HCT116 (cell line): Measurements from ENCODE around the gene IFNL3. TPM values are rescaled to one million over a fixed set of nuclear protein-coding genes. Genes with fewer than 3 reads are reported as not detected.

Source experiments
- ATAC-seq: fragments of 200-7000 bp; cut with Tn5 transposase; 2 replicates; pipeline ENCODE4 v1.9.1; 2020; ENCODE audit warnings: mild to moderate bottlenecking, moderate library complexity
- BruUV-seq: library from RNA; stranded (reverse); fragments of 400-500 nt; replicated peaks from 2 replicates; lab custom pipeline; 2021; lab: Mats Ljungman, UMichigan
- CTCF ChIA-PET: fragments of 300-600 bp; sonication (Branson Sonifier 250); formaldehyde crosslinking; loops from one replicate; lab custom pipeline; 2021; ENCODE audit warnings: antibody characterized with exemption; lab: Charles Lee
- POLR2A ChIA-PET: fragments of 300-600, 350-600 bp; sonication (Branson Sonifier 250); formaldehyde crosslinking; loops from one replicate; lab custom pipeline; 2021; ENCODE audit warnings: antibody characterized with exemption; lab: Charles Lee
- RAD21 ChIA-PET, 2 experiments: fragments of 300-600 bp; sonication (Branson Sonifier 250); formaldehyde crosslinking; loops; one replicate each; lab custom pipeline; 2023; ENCODE audit warnings: low total read pairs in 2 of 2; ENCODE audit not compliant: uncharacterized antibody in 2 of 2, unreplicated experiment in 2 of 2, low non-redundant PET in 1 of 2; lab: Charles Lee
- DNase-seq: peaks from one replicate; pipeline ENCODE4 v3.0.0-alpha.2; 2010; ENCODE audit warnings: low read depth, low spot score
- H2AFZ ChIP-seq: fragments of 200-600 bp; shearing (Covaris generic), sonication (generic); 2 replicates; pipeline ENCODE4 v1.6.1; 2017; ENCODE audit warnings: low read depth, mixed run types, mixed read lengths, antibody characterized with exemption, low read length; ENCODE audit not compliant: poor library complexity, severe bottlenecking
- H3K27ac ChIP-seq: 2 replicates; pipeline ENCODE4 v1.5.1; 2012; ENCODE audit warnings: low read depth, low read length
- H3K27me3 ChIP-seq: fragments of 200-600 bp; sonication (generic); 2 replicates; pipeline ENCODE4 v1.6.1; 2016; ENCODE audit warnings: mixed run types, low read length, mixed read lengths; ENCODE audit not compliant: insufficient read depth
- H3K36me3 ChIP-seq, 2 experiments: fragments of 200-500 bp in 1 of 2; fragments of 200-600 bp in 1 of 2; sonication (Bioruptor generic) in 1 of 2; sonication (generic) in 1 of 2; 2 replicates each; pipeline versions ENCODE4 v1.5.1 to v1.6.1; 2014 to 2016; ENCODE audit warnings: low read length in 2 of 2, inconsistent platforms in 1 of 2, mixed read lengths in 1 of 2, mixed run types in 1 of 2; ENCODE audit not compliant: insufficient read depth in 2 of 2, control insufficient read depth in 1 of 2
- H3K4me1 ChIP-seq, 2 experiments: fragments of 200-600 bp in 1 of 2; sonication (generic) in 1 of 2; 2 replicates each; pipeline versions ENCODE4 v1.5.1 to v1.6.1; 2012 to 2017; ENCODE audit warnings: low read length in 2 of 2, inconsistent platforms in 1 of 2, mild to moderate bottlenecking in 1 of 2, mixed read lengths in 1 of 2, mixed run types in 1 of 2, moderate library complexity in 1 of 2; ENCODE audit not compliant: insufficient read depth in 2 of 2, control insufficient read depth in 1 of 2
- H3K4me2 ChIP-seq: fragments of 200-600 bp; sonication (generic); 2 replicates; pipeline ENCODE4 v1.6.1; 2017; ENCODE audit warnings: mixed run types, low read length, mixed read lengths
- H3K4me3 ChIP-seq, 2 experiments: fragments of 200-600 bp in 1 of 2; sonication (generic) in 1 of 2; replicated peaks in 1 of 2; 2 replicates each; pipeline ENCODE4 v1.5.1; 2011 to 2016; ENCODE audit warnings: low read length in 2 of 2, control low read depth in 1 of 2, low read depth in 1 of 2, mild to moderate bottlenecking in 1 of 2, mixed read lengths in 1 of 2, mixed run types in 1 of 2
- H3K79me2 ChIP-seq: fragments of 200-600 bp; sonication (generic); 2 replicates; pipeline ENCODE4 v1.6.1; 2017; ENCODE audit warnings: mild to moderate bottlenecking, mixed run types, low read length, moderate library complexity, mixed read lengths; ENCODE audit not compliant: insufficient read depth
- H3K9ac ChIP-seq: fragments of 200-600 bp; sonication (generic); 2 replicates; pipeline ENCODE4 v1.6.1; 2016; ENCODE audit warnings: low read length, mixed read lengths
- H3K9me2 ChIP-seq: fragments of 200-600 bp; sonication (generic), shearing (Covaris generic); 2 replicates; pipeline ENCODE4 v1.6.1; 2017; ENCODE audit warnings: mixed run types, mild to moderate bottlenecking, moderate library complexity; ENCODE audit not compliant: insufficient read depth
- H3K9me3 ChIP-seq, 2 experiments: fragments of 200-500 bp in 1 of 2; fragments of 200-600 bp in 1 of 2; sonication (Bioruptor generic) in 1 of 2; sonication (generic) in 1 of 2; 2 replicates each; pipeline ENCODE4 v1.6.1; 2014 to 2017; ENCODE audit warnings: low read length in 2 of 2, mixed read lengths in 2 of 2, inconsistent platforms in 1 of 2, low read depth in 1 of 2, mild to moderate bottlenecking in 1 of 2, mixed run types in 1 of 2, moderate library complexity in 1 of 2; ENCODE audit not compliant: control insufficient read depth in 1 of 2, insufficient read depth in 1 of 2
- H4K20me1 ChIP-seq: fragments of 200-600 bp; sonication (generic), shearing (Covaris generic); 2 replicates; pipeline ENCODE4 v1.6.1; 2017; ENCODE audit warnings: mixed run types, mild to moderate bottlenecking, moderate library complexity; ENCODE audit not compliant: insufficient read depth
- ATF3 ChIP-seq: IDR thresholded peaks from 2 replicates; pipeline ENCODE4 v1.6.1; 2012
- CTCF ChIP-seq, 3 experiments: fragments of 200-600 bp in 1 of 3; sonication (generic) in 1 of 3; IDR thresholded peaks in 2 of 3; conservative IDR thresholded peaks in 1 of 3; 2 replicates each; pipeline ENCODE4 v1.5.1; 2012 to 2017; ENCODE audit warnings: low read depth in 2 of 3, low read length in 2 of 3, antibody characterized with exemption in 1 of 3, borderline replicate concordance in 1 of 3, control low read depth in 1 of 3, mild to moderate bottlenecking in 1 of 3, mixed read lengths in 1 of 3, mixed run types in 1 of 3, moderate library complexity in 1 of 3; ENCODE audit not compliant: insufficient read depth in 1 of 3
- EGR1 ChIP-seq: IDR thresholded peaks from 2 replicates; pipeline ENCODE4 v1.6.1; 2012; ENCODE audit warnings: low read depth
- EZH2 ChIP-seq: fragments of 200-600 bp; sonication (generic); IDR thresholded peaks from 2 replicates; pipeline ENCODE4 v1.6.1; 2017; ENCODE audit warnings: antibody characterized with exemption, mixed run types
- FOSL1 ChIP-seq: IDR thresholded peaks from 2 replicates; pipeline ENCODE4 v1.6.1; 2012; ENCODE audit warnings: low read depth
- JUND ChIP-seq: IDR thresholded peaks from 2 replicates; pipeline ENCODE4 v1.6.1; 2012
- POLR2AphosphoS5 ChIP-seq: IDR thresholded peaks from 2 replicates; pipeline ENCODE4 v1.6.1; 2011; ENCODE audit warnings: mild to moderate bottlenecking, low read depth, low read length, moderate library complexity
- RAD21 ChIP-seq: IDR thresholded peaks from 2 replicates; pipeline ENCODE4 v1.6.1; 2012; ENCODE audit warnings: low read depth, mild to moderate bottlenecking
- SIN3A ChIP-seq: IDR thresholded peaks from 2 replicates; pipeline ENCODE4 v1.6.1; 2012; ENCODE audit warnings: low read depth
- SP1 ChIP-seq: IDR thresholded peaks from 2 replicates; pipeline ENCODE4 v1.6.1; 2012; ENCODE audit warnings: low read depth
- TCF7L2 ChIP-seq: IDR thresholded peaks from 2 replicates; pipeline ENCODE4 v1.7.0; 2011; ENCODE audit warnings: borderline replicate concordance, inconsistent platforms; ENCODE audit not compliant: insufficient read depth, insufficient read length; ENCODE audit errors: extremely low read depth
- YY1 ChIP-seq: IDR thresholded peaks from 2 replicates; pipeline ENCODE4 v1.6.1; 2011; ENCODE audit warnings: low read length, low read depth, moderate library complexity, mild to moderate bottlenecking; ENCODE audit not compliant: insufficient replicate concordance; ENCODE audit errors: extremely low read depth
- ZBTB33 ChIP-seq: IDR thresholded peaks from 2 replicates; pipeline ENCODE4 v1.6.1; 2011; ENCODE audit warnings: mild to moderate bottlenecking, low read length, moderate library complexity; ENCODE audit not compliant: insufficient replicate concordance; ENCODE audit errors: extremely low read depth
- ZNF274 ChIP-seq: fragments of 200-500 bp; sonication (Bioruptor generic); IDR thresholded peaks from 2 replicates; pipeline ENCODE4 v1.6.1; 2014; ENCODE audit warnings: mild to moderate bottlenecking, low read depth, low read length, inconsistent platforms
- intact Hi-C: fragments of 100-400 bp; cut with micrococcal nuclease; formaldehyde crosslinking; loops from 2 replicates; pipeline ENCODE4 v1.10.0; 2022
- total RNA-seq: library from RNA; stranded (reverse); gene quantifications from one replicate; pipeline ENCODE4 v1.2.1, GENCODE V29; 2021; ENCODE audit not compliant: unreplicated experiment

Gene IFNL3
- total RNA-seq, 1 experiment from 2014 or later: not detected

GRCh38 chr19:39238944-39239343 is 5.9 kb downstream of the IFNL3 start:
- BruUV-seq: no TSS peak
- DNase-seq: no peak
- Histone ChIP-seq H3K27ac (no peak overlapping the region), H3K79me2 (no peaks in the 10 kb centered on the region), H3K9me3 (no peaks in the 10 kb centered on the region), H3K4me3 (no peak overlapping the region), H3K9ac (no peak overlapping the region), H3K4me2 (no peak overlapping the region), H3K9me2 (no peaks in the 10 kb centered on the region), H2AFZ (no peak overlapping the region)
- ATAC-seq: no peak
- ChIA-PET POLR2A (no interaction called here), CTCF (no interaction called here), RAD21 (no interaction called here)
- intact Hi-C loops: no loop called here
- TF ChIP-seq JUND: no peak
- TF ChIP-seq EZH2: no peak
- TF ChIP-seq RAD21: no peak
- TF ChIP-seq SP1: no peak
- TF ChIP-seq YY1: no peak
- no peak for TF ChIP-seq TCF7L2
- TF ChIP-seq ZBTB33: no peak
- no peak for TF ChIP-seq EGR1
- TF ChIP-seq CTCF (IDR thresholded peaks at IDR 0.05 in 2 of 3, conservative IDR thresholded peaks at IDR 0.05 in 1 of 3; ENCODE audit: borderline replicate concordance in 1 of 3, insufficient read depth in 1 of 3, low read depth in 2 of 3, low read length in 2 of 3): no peak
- TF ChIP-seq FOSL1: no peak
- TF ChIP-seq SIN3A: no peak
- TF ChIP-seq ATF3: no peak
- TF ChIP-seq ZNF274: no peak
- TF ChIP-seq POLR2AphosphoS5: no peak
- TF ChIP-seq, all 23 proteins: peak for 0
- Histone ChIP-seq H3K27me3 (no peaks in the 10 kb centered on the region), H4K20me1 (no peaks in the 10 kb centered on the region), H3K36me3 (no peaks in the 10 kb centered on the region), H3K4me1 (peaks cover 9 to 11% of the 10 kb centered on the region in 2 experiments; a peak in 3 of 4 replicates)
